PC-3 (cell line): ENCODE results near the gene IRF1. TPM values are rescaled to one million over a fixed set of nuclear protein-coding genes. Genes with fewer than 3 reads are reported as not detected.

ENCODE experiments used
- ATAC-seq: fragments of 200-7000 bp; cut with Tn5 transposase; 2 replicates; pipeline ENCODE4 v1.9.1; 2020; ENCODE audit warnings: mild to moderate bottlenecking, moderate library complexity
- BruUV-seq: library from RNA; stranded (reverse); fragments of 400-500 nt; replicated peaks from 2 replicates; lab custom pipeline; 2021; lab: Mats Ljungman, UMichigan
- CTCF ChIA-PET: fragments of 300-600 bp; sonication (Branson Sonifier 250); formaldehyde crosslinking; loops from one replicate; lab custom pipeline; 2022; ENCODE audit warnings: antibody characterized with exemption; lab: Charles Lee
- POLR2A ChIA-PET: fragments of 300-600 bp; sonication (Branson Sonifier 250); formaldehyde crosslinking; loops from one replicate; lab custom pipeline; 2022; ENCODE audit warnings: antibody characterized with exemption; ENCODE audit not compliant: unreplicated experiment; lab: Charles Lee
- DNase-seq: peaks from one replicate; pipeline ENCODE4 v3.0.0-alpha.2; 2015
- H2AFZ ChIP-seq: fragments of 300-600 bp; sonication (generic); 2 replicates; pipeline ENCODE4 v1.6.0; 2016; ENCODE audit warnings: antibody characterized with exemption, low read length
- H3F3A ChIP-seq: fragments of 300-600 bp; sonication (generic); one replicate; pipeline ENCODE4 v1.6.0; 2017; ENCODE audit warnings: antibody characterized with exemption, low read length, control low read depth, mild to moderate bottlenecking; ENCODE audit not compliant: unreplicated experiment
- H3K27ac ChIP-seq: fragments of 300-600 bp; sonication (generic); 2 replicates; pipeline ENCODE4 v1.5.1; 2016; ENCODE audit warnings: mild to moderate bottlenecking, low read length
- H3K27me3 ChIP-seq: fragments of 300-600 bp; sonication (generic); 2 replicates; pipeline ENCODE4 v1.6.1; 2016; ENCODE audit warnings: low read length, mixed read lengths
- H3K36me3 ChIP-seq: fragments of 300-600 bp; sonication (generic); 2 replicates; pipeline ENCODE4 v1.6.1; 2016; ENCODE audit warnings: low read depth, mixed run types, low read length, mixed read lengths
- H3K4me1 ChIP-seq: fragments of 300-600 bp; sonication (generic); 2 replicates; pipeline ENCODE4 v1.5.1; 2016; ENCODE audit warnings: low read length; ENCODE audit not compliant: insufficient read depth
- H3K4me2 ChIP-seq: fragments of 300-600 bp; sonication (generic); 2 replicates; pipeline ENCODE4 v1.6.0; 2016; ENCODE audit warnings: low read length
- H3K4me3 ChIP-seq: fragments of 300-600 bp; sonication (generic); 2 replicates; pipeline ENCODE4 v1.5.1; 2016; ENCODE audit warnings: mild to moderate bottlenecking, low read length, mixed read lengths
- H3K79me2 ChIP-seq: fragments of 300-600 bp; sonication (generic); 2 replicates; pipeline ENCODE4 v1.6.1; 2017; ENCODE audit warnings: low read length, mixed read lengths
- H3K9ac ChIP-seq: fragments of 300-600 bp; sonication (generic); 2 replicates; pipeline ENCODE4 v1.6.0; 2016; ENCODE audit warnings: mild to moderate bottlenecking, low read length
- H3K9me2 ChIP-seq: fragments of 300-600 bp; sonication (generic); replicated peaks from 2 replicates; pipeline ENCODE4 v1.6.1; 2016; ENCODE audit warnings: mixed run types, low read length, mixed read lengths
- H3K9me3 ChIP-seq: fragments of 300-600 bp; sonication (generic); 2 replicates; pipeline ENCODE4 v1.6.1; 2016; ENCODE audit warnings: low read length, mixed read lengths
- H4K20me1 ChIP-seq: fragments of 300-600 bp; sonication (generic); 2 replicates; pipeline ENCODE4 v1.6.1; 2016; ENCODE audit warnings: low read length, mixed read lengths
- CTCF ChIP-seq: fragments of 300-600 bp; sonication (generic); conservative IDR thresholded peaks from 2 replicates; pipeline ENCODE4 v1.5.1; 2017; ENCODE audit warnings: antibody characterized with exemption, low read depth, mild to moderate bottlenecking, low read length
- EZH2 ChIP-seq: fragments of 300-600 bp; sonication (generic); IDR thresholded peaks from one replicate; pipeline ENCODE4 v1.6.1; 2017; ENCODE audit warnings: antibody characterized with exemption, mild to moderate bottlenecking, low read length; ENCODE audit not compliant: unreplicated experiment
- EZH2phosphoT487 ChIP-seq: fragments of 300-600 bp; sonication (generic); IDR thresholded peaks from 2 replicates; pipeline ENCODE4 v1.6.1; 2018; ENCODE audit warnings: mild to moderate bottlenecking, antibody characterized with exemption, low read length, borderline replicate concordance
- intact Hi-C: fragments of 100-400 bp; cut with micrococcal nuclease; formaldehyde crosslinking; loops from 2 replicates; pipeline ENCODE4 v1.9.0; 2023
- total RNA-seq: library from RNA; depleted of rRNA; stranded (reverse); fragments of >200 nt; gene quantifications from 2 replicates; pipeline ENCODE4 v1.2.3, GENCODE V29; 2014

Gene IRF1
- total RNA-seq, 1 experiment from 2014 or later = 21.1 TPM

DNA sequence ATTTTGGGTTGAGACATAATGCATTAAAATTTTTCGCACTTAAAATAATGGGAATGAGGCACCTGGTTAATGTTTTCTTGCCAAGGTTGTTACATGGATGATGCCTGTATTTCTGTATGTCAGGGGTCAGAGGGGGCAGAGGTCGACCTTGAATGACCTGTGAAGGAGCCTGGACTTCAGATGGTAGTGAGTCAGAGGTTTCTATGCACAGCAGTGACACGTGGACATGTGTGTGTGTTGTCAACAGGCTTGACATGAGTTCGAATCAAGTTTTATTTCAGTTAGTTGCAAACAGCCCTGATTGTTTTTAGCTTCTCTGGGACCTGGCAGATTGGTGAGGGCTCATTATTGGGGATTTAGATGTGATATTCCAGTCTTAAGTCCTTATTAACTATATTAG lies 49.1 kb upstream of the IRF1 start:
- Histone ChIP-seq H3K9me2 (no peaks in the 10 kb centered on the region), H2AFZ (no peak overlapping the region), H3K27ac (no peak overlapping the region), H3K79me2 (no peaks in the 10 kb centered on the region), H4K20me1 (no peaks in the 10 kb centered on the region), H3K4me2 (no peak overlapping the region), H3K4me1 (no peaks in the 10 kb centered on the region), H3K9ac (no peak overlapping the region), H3K36me3 (no peaks in the 10 kb centered on the region), H3K27me3 (0 out of 2 replicates have a peak, but pooled peaks cover 7% of the 10 kb centered on the region), H3F3A (no peaks in the 10 kb centered on the region), H3K4me3 (no peak overlapping the region), H3K9me3 (no peaks in the 10 kb centered on the region)
- no TSS peak for BruUV-seq
- TF ChIP-seq EZH2 (no peak), CTCF (no peak), EZH2phosphoT487 (no peak)
- no peak for DNase-seq
- CTCF ChIA-PET = no interaction called here
- intact Hi-C loops = no loop called here
- POLR2A ChIA-PET = no interaction called here
- ATAC-seq = no peak

DNA sequence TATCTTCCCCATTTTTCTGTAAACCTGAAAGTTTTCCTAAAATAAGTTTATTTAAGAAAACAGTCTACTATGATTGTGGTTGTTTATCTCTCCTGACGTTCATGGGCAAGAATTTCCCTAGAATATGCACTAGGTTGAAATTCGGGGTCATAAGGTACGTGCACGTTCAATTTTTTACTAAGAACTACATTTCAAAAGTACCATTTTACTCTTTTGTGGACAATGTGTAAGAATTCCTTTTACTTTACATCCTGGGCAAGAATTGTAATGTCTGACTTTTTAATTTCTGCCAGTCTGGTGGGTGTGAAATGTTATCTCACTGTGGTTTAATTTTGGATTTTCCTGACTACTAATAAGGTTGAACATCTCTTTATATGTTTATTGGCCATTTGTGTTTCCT lies 40.4 kb upstream of the IRF1 start:
- no TSS peak for BruUV-seq
- 0 out of 2 replicates have a peak, but pooled peaks cover 7% of the 10 kb centered on the region for H3K27me3 ChIP-seq
- H2AFZ ChIP-seq = no peak overlapping the region
- H3K27ac ChIP-seq = no peak overlapping the region
- H3K9me2 ChIP-seq = no peaks in the 10 kb centered on the region
- no peaks in the 10 kb centered on the region for H3K36me3 ChIP-seq
- no peaks in the 10 kb centered on the region for H3K9me3 ChIP-seq
- no peaks in the 10 kb centered on the region for H3K79me2 ChIP-seq
- ATAC-seq = no peak
- no peak for DNase-seq
- intact Hi-C loops = no loop called here
- H3F3A ChIP-seq = no peaks in the 10 kb centered on the region
- TF ChIP-seq EZH2phosphoT487 (no peak), EZH2 (no peak), CTCF (no peak)
- H3K4me1 ChIP-seq = no peaks in the 10 kb centered on the region
- POLR2A ChIA-PET = no interaction called here
- CTCF ChIA-PET = no interaction called here
- no peak overlapping the region for H3K4me2 ChIP-seq
- no peak overlapping the region for H3K4me3 ChIP-seq
- H4K20me1 ChIP-seq = no peaks in the 10 kb centered on the region
- no peak overlapping the region for H3K9ac ChIP-seq

DNA sequence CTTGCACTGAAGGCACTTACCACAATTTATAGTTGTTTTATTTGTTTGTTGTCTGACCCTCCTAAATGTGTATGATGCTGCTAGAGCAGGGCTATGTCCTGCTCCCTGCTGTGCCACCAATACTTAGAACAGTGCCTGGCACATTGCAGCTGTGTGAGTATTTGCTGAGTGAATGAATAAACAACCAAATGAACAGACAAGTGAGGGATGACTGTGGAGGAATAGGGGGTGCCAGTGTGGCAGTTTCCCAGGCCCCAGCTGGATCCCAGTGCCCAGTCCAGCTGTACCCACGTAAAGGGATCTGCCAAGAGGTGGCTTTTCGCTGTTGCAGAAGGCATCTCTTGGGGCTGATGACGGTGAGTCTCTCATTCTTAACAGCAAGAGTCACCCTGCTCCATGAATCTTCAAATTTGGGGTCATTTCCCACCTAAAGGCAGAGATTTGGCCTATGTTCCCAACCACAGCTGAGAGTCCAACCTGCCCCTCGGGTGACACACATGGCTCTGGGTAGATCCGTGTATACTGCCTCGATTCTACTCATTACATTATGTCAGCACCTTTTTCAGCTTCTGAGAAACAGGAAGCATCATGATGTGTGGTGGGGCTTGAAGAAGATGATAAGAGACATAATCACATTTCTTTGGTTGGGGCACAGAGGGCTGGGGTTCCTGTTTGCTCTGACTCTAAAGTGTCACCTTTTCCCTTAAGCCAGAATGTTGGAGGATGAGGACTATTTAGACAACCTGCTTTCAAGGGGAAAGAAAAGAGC lies 38.5 kb upstream of the IRF1 start:
- Histone ChIP-seq H4K20me1 (no peaks in the 10 kb centered on the region), H3K79me2 (no peaks in the 10 kb centered on the region), H3K9me2 (no peaks in the 10 kb centered on the region), H3F3A (no peaks in the 10 kb centered on the region), H3K27me3 (no peaks in the 10 kb centered on the region), H3K36me3 (no peaks in the 10 kb centered on the region), H3K4me1 (no peaks in the 10 kb centered on the region), H3K9me3 (no peaks in the 10 kb centered on the region), H3K9ac (no peak overlapping the region), H3K4me3 (no peak overlapping the region), H3K27ac (no peak overlapping the region), H2AFZ (no peak overlapping the region), H3K4me2 (no peak overlapping the region)
- POLR2A ChIA-PET = no interaction called here
- CTCF ChIA-PET = no interaction called here
- ATAC-seq (no peak), DNase-seq (no peak)
- intact Hi-C loops = loop anchor here (5.0 to 10.0 kb wide), 2 partner anchors 186 to 293 kb away; no protein-coding TSS in a partner anchor
- no TSS peak for BruUV-seq
- TF ChIP-seq EZH2phosphoT487 = no peak
- TF ChIP-seq EZH2 = no peak
- no peak for TF ChIP-seq CTCF
